PFSK-1 (cell line): ENCODE results near the gene METTL16.

ENCODE experiments used
- POLR2AphosphoS5 ChIP-seq: IDR thresholded peaks from 2 replicates; pipeline ENCODE4 v1.6.1; 2012; ENCODE audit warnings: low read depth, mild to moderate bottlenecking, control low read depth, low read length, moderate library complexity
- REST ChIP-seq, 2 experiments: IDR thresholded peaks; 2 replicates each; pipeline versions ENCODE4 v1.6.1 to v1.8.0; 2011 to 2012; ENCODE audit warnings: low read depth in 2 of 2, low read length in 2 of 2, control low read depth in 1 of 2, inconsistent platforms in 1 of 2, mild to moderate bottlenecking in 1 of 2, moderate library complexity in 1 of 2; ENCODE audit not compliant: insufficient read depth in 1 of 2
- SIN3A ChIP-seq: IDR thresholded peaks from 2 replicates; pipeline ENCODE4 v1.6.1; 2012; ENCODE audit warnings: mild to moderate bottlenecking, low read length, moderate library complexity, borderline replicate concordance; ENCODE audit not compliant: insufficient read depth
- TAF1 ChIP-seq: IDR thresholded peaks from 2 replicates; pipeline ENCODE4 v1.6.1; 2012; ENCODE audit warnings: low read length, control low read depth, borderline replicate concordance; ENCODE audit not compliant: insufficient read depth

DNA sequence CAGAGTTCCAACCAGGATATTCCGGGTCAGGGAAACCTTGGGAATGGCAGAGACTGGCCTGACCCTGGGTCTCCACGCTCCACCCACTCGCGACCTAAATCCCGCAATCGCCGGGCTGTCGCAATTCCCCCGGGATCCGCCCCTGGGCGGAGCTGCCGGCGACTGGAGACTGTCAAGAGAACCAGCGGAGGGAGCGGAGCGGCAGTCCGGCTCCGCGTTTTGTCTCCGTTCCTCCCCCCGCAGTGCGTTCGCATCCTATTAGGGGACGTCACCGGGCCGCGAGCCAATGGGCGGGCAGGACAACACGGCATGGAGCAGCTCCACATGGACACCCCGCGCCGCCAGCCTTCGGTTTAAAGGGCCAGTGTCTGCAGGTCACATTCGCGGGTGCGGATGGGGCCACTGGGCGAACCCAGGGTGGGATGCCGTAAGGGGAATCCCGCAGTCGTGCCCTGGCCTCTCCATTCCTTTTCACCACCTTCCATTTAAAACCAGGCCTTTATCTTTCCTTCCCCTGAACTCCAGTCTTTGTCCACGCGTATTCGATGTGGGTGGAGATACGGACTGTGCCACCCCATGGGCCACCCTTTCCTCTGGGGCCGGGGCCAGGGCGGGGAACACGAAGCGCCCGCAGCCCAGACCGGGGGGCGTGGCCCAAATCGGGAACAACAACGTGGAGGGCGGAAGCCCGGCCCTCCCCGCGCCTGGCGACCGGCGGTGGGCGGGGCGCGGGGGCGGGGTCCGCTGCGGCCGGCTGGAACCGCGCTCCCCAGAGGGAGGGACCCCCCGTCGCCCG lies 110.1 kb downstream of the METTL16 start:
- TF ChIP-seq POLR2AphosphoS5, result no peak
- peak; percentile 97 for TF ChIP-seq SIN3A
- TF ChIP-seq REST (IDR thresholded peaks at IDR 0.05; ENCODE audit: insufficient read depth in 1 of 2, low read depth in 2 of 2, low read length in 2 of 2), result peak in 1 of 2 experiments; percentile 19; a peak in 1 of 4 replicates
- TF ChIP-seq TAF1, result peak; percentile 14; the same call in 1 of the 2 replicates
